Stimulated activated CD4-positive, alpha-beta T cell treated with anti-CD3 and anti-CD28 coated beads, Interleukin-12 subunit alpha, Interleukin-12 subunit beta, amount 100 ng/mL, for 4 hours (primary cell): ENCODE data around the gene ECPAS.
"Not testable (repeated sequence)": the region's sequence is repeated elsewhere in the genome, so short reads cannot be mapped to it uniquely, and the experiment has no call there.

Experiments
- DNase-seq: peaks from one replicate; pipeline ENCODE4 v3.0.0-alpha.2; 2020

ECPAS gene

GRCh38 chr9:111483858-111484571 is at the start of gene ECPAS:
ECPAS (minus strand) TSS chr9:111484383; CDS start chr9:111472918, 11,465 bp downstream.
- peak; percentile 63 for DNase-seq

GRCh38 chr9:111533099-111533790 is 49.1 kb upstream of the ECPAS start:
- DNase-seq = no peak

GRCh38 chr9:111531716-111532115 is 47.5 kb upstream of the ECPAS start:
- DNase-seq = no peak

- DNase-seq = no peak
These were observed 45.6 kb upstream of the ECPAS start for GRCh38 chr9:111529787-111530186.

GRCh38 chr9:111527347-111527746 is 43.2 kb upstream of the ECPAS start:
- no peak for DNase-seq

GRCh38 chr9:111525056-111525977 is 41.1 kb upstream of the ECPAS start, which contains the start of gene ZNF483:
ZNF483 (plus strand) TSS chr9:111525179; CDS start chr9:111527396, 2,217 bp downstream.
- DNase-seq = peak; percentile 69

- DNase-seq = no peak
These were observed 40.5 kb upstream of the ECPAS start for GRCh38 chr9:111524731-111525055.

GRCh38 chr9:111516061-111516465 is 31.9 kb upstream of the ECPAS start:
- DNase-seq = no peak

GRCh38 chr9:111514967-111515366 is 30.8 kb upstream of the ECPAS start:
- no peak for DNase-seq

GRCh38 chr9:111511581-111511980 is 27.4 kb upstream of the ECPAS start:
- not testable (repeated sequence) for DNase-seq

- no peak for DNase-seq
These were observed 18.3 kb upstream of the ECPAS start for GRCh38 chr9:111502506-111502905.

GRCh38 chr9:111501648-111502047 is 17.5 kb upstream of the ECPAS start:
- no peak for DNase-seq

- no peak for DNase-seq
These were observed 16.9 kb upstream of the ECPAS start for GRCh38 chr9:111501005-111501562.

- not testable (repeated sequence) for DNase-seq
These were observed 13.0 kb upstream of the ECPAS start for GRCh38 chr9:111497196-111497595.

GRCh38 chr9:111484572-111484894 is 350 bp upstream of the ECPAS start:
- no peak for DNase-seq

- DNase-seq = peak; percentile 53
These were observed 735 bp downstream of the ECPAS start for GRCh38 chr9:111483439-111483857.

- DNase-seq = peak; percentile 56
These were observed 1.3 kb downstream of the ECPAS start for GRCh38 chr9:111482694-111483438.

- no peak for DNase-seq
These were observed 2.1 kb downstream of the ECPAS start for GRCh38 chr9:111481885-111482636.

GRCh38 chr9:111477677-111478076 is 6.5 kb downstream of the ECPAS start:
- no peak for DNase-seq

GRCh38 chr9:111475195-111475594 is 9.0 kb downstream of the ECPAS start:
- DNase-seq = no peak

- no peak for DNase-seq
These were observed 9.8 kb downstream of the ECPAS start for GRCh38 chr9:111474385-111474784.
